Measurements from ENCODE around the gene ZKSCAN3. TPM values are rescaled to one million over a fixed set of nuclear protein-coding genes. Genes with fewer than 3 reads are reported as not detected.
"Not testable (repeated sequence)": the region's sequence is repeated elsewhere in the genome, so short reads cannot be mapped to it uniquely, and the experiment has no call there.

The ZKSCAN3 gene
- total RNA-seq, 1 donor from 2014 or later: 3.6 TPM

GRCh38 chr6:28402197-28402596 lies 52.5 kb downstream of the ZKSCAN3 start:
- intact Hi-C loops (cut with DNase I): no loop called here
- DNase-seq (no peak), ATAC-seq (ENCODE audit: poor library complexity) (no peak)

DNA sequence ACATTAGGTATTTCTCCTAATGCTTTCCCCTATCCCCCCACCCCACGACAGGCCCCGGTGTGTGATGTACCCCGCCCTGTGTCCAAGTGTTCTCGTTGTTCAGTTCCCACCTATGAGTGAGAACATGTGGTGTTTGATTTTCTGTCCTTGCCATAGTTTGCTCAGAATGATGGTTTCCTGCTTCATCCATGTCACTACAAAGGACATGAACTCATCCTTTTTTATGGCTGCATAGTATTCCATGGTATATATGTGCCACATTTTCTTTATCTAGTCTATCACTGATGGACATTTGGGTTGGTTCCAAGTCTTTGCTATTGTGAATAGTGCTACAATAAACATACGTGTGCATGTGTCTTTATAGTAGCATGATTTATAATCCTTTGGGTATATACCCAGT lies 54.2 kb downstream of the ZKSCAN3 start:
- DNase-seq; ATAC-seq (ENCODE audit: poor library complexity); intact Hi-C loops (cut with DNase I): not testable (repeated sequence)

- no peak for ATAC-seq (ENCODE audit: poor library complexity)
- intact Hi-C loops (cut with DNase I): no loop called here
- no peak for DNase-seq
These were observed 57.7 kb downstream of the ZKSCAN3 start for GRCh38 chr6:28407401-28407800.

DNA sequence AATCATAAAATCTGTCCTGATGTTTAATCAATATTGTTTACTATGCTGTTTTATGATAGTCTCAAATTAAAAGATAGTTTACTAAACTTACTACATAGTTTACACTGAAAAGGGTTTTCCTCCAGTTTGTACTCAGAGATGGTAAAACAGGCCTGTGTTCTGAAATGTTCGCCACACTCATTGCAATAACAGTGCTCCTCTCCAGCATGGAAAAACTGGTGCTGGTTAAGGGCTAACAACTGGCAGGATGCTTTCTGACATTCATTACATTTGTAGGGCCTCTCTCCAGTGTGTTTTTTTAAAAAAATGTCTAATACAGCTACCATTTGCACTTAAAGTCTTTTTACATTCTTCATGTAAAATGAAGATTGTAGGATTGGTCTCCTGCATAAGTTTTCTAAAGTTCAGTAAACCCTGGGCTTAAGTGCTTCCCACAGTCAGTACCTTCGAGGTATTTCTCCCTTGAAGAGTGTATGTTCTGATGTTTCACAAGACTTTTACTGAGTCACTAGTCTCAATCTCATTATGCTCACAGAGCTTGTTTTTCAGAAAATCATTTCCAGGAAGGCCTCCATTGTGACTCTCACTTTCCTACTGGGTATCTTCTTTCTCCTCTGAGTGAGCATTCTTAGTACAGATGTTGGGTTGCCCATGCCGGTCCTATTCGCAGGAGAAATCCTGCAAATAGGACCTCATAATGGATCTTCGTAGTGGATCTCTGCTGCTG lies 58.5 kb downstream of the ZKSCAN3 start:
- no peak for DNase-seq
- intact Hi-C loops (cut with DNase I): no loop called here
- ATAC-seq (ENCODE audit: poor library complexity): no peak

DNA sequence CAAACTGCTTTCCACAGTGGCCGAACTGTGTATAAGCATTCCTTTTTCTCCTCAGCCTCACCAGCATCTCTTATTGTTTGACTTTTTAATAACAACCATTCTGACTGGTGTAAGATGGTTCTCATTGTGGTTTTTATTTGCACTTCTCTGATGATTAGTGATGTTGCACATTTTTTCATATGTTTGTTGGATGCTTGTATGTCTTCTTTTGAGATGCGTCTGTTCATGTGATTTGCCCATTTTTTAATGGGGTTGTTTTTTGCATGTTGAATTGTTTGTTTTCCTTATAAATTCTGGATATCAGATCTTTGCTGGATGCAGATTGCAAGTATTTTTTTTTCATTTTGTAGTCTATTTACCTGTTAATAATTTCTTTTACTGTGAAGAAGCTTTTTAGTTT lies 61.0 kb downstream of the ZKSCAN3 start:
- intact Hi-C loops (cut with DNase I): no loop called here
- ATAC-seq (ENCODE audit: poor library complexity): no peak
- no peak for DNase-seq

DNA sequence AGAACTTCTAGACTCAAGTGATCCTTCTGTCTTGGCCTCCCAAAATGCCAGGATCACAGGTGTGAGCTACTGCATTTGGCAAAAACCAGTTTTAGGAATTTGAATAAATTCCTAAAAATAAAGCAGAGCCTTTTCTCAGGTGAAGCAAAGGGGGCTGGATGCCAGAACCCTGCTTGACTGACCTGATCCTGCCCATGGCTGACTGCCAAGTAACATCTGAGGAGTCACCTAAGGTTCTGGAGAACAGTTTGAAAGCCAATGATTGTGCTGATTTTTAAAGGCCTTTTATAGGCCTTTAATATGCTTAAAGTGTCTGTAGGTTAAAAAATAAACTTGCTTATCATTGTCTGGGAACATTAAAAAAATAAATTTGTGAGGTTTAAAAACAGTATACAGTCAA lies 63.9 kb downstream of the ZKSCAN3 start:
- intact Hi-C loops (cut with DNase I): no loop called here
- no peak for ATAC-seq (ENCODE audit: poor library complexity)
- DNase-seq: no peak

Other genes starting within 250 kb of the ZKSCAN3 start
- gene ZSCAN16, start 225.3 kb upstream of the ZKSCAN3 start, total RNA-seq: 1.2 TPM
- gene ZKSCAN8, start 208.1 kb upstream of the ZKSCAN3 start, total RNA-seq: 12.0 TPM
- gene ZSCAN9, start 124.7 kb upstream of the ZKSCAN3 start, total RNA-seq: 8.2 TPM
- 2.6 TPM for gene ZKSCAN4, start 97.7 kb upstream of the ZKSCAN3 start, total RNA-seq
- 5.1 TPM for gene NKAPL, start 90.7 kb upstream of the ZKSCAN3 start, total RNA-seq
- 14.0 TPM for gene ZSCAN26, start 82.8 kb upstream of the ZKSCAN3 start, total RNA-seq
- gene PGBD1, start 68.4 kb upstream of the ZKSCAN3 start, total RNA-seq: 2.3 TPM
- 8.1 TPM for gene ZSCAN31, start 13.8 kb upstream of the ZKSCAN3 start, total RNA-seq
- gene ZSCAN12, start 49.8 kb downstream of the ZKSCAN3 start, total RNA-seq: 1.9 TPM
- gene ZSCAN23, start 93.5 kb downstream of the ZKSCAN3 start, total RNA-seq: 2.1 TPM
- not detected for gene GPX6, start 165.8 kb downstream of the ZKSCAN3 start, total RNA-seq
- not detected for gene GPX5, start 175.9 kb downstream of the ZKSCAN3 start, total RNA-seq